DND-41 (cell line): ENCODE measurements around the gene AGL.

ENCODE experiments used
- EZH2 ChIP-seq: IDR thresholded peaks from 3 replicates; pipeline ENCODE4 v1.6.1; 2012; ENCODE audit warnings: borderline replicate concordance, low read depth, mild to moderate bottlenecking, moderate library complexity, low read length, inconsistent platforms; ENCODE audit not compliant: severe bottlenecking
- TF ChIP-seq, protein P1 (sequence below): IDR thresholded peaks from 2 replicates; pipeline ENCODE4 v1.5.1; 2012; ENCODE audit warnings: borderline replicate concordance, low read length, moderate library complexity, mild to moderate bottlenecking; ENCODE audit not compliant: poor library complexity, severe bottlenecking; ENCODE audit errors: extremely low read depth

- TF ChIP-seq, protein P1, sequence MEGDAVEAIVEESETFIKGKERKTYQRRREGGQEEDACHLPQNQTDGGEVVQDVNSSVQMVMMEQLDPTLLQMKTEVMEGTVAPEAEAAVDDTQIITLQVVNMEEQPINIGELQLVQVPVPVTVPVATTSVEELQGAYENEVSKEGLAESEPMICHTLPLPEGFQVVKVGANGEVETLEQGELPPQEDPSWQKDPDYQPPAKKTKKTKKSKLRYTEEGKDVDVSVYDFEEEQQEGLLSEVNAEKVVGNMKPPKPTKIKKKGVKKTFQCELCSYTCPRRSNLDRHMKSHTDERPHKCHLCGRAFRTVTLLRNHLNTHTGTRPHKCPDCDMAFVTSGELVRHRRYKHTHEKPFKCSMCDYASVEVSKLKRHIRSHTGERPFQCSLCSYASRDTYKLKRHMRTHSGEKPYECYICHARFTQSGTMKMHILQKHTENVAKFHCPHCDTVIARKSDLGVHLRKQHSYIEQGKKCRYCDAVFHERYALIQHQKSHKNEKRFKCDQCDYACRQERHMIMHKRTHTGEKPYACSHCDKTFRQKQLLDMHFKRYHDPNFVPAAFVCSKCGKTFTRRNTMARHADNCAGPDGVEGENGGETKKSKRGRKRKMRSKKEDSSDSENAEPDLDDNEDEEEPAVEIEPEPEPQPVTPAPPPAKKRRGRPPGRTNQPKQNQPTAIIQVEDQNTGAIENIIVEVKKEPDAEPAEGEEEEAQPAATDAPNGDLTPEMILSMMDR: no peak
- TF ChIP-seq EZH2: no peak
These were observed 25.1 kb upstream of the AGL start for GRCh38 chr1:99825098-99825497.
